ENCODE results near the gene RAD18. TPM values are rescaled to one million over a fixed set of nuclear protein-coding genes. Genes with fewer than 3 reads are reported as not detected.

RAD18 gene
- total RNA-seq, 1 experiment from 2014 or later, result 46.6 TPM

DNA sequence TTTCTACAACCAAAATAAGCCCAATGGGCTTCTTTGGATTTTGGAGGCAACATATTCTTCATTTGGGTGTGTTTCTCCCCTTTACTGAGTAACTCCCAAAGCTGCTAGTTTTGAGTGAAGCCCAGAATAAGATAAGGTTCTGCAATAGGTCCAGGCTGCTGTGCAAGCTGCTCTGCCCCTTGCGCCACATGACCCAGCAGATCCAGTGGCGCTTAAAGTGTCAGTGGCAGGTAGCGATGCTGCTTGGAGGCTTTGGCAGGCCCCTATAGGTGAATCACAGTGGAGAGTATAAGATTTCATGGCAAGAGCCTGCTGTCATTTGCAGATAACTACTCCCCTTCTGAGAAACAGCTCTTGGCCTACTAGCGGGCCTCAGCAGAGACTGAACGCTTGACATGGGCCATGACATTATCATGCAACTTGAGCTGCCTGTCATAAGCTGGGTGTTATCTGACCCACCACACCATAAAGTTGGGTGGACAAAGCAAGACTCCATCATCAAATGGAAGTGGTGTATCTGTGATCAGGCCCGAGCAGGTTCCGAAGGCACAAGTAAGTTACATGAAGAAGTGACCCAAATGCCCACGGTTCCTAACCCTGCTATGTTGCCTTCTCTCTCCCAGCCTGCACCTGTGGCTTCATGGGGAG, 105.4 kb downstream of the RAD18 start:
- no peak overlapping the region for H3K9ac ChIP-seq (ENCODE audit: low read length)
- POLR2A ChIA-PET (ENCODE audit: unreplicated experiment), result no interaction called here

DNA sequence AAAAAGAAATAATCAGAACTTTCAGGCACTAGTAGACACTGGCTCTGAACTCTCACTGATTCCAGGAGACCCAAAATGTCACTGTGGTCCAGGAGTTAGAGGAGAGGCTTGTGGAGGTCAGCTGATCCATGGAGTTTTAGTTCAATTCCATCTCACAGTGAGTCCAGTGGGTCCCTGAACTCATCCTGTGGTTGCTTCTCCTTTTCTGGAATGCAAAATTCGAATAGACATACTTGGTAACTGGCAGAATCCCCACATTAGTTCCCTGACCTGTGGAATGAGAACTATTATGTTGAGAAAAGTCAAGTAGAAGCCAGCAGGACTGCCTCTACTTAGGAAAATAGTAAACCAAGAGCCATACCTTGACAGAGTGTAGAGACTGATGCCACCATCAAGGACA, 106.6 kb downstream of the RAD18 start:
- Histone ChIP-seq H3K9me2 (replicated peaks; ENCODE audit: low read length) (no peaks in the 10 kb centered on the region), H3F3A (ENCODE audit: low read length, unreplicated experiment) (no peaks in the 10 kb centered on the region), H3K9ac (ENCODE audit: low read length) (no peak overlapping the region), H3K27me3 (ENCODE audit: low read length) (no peaks in the 10 kb centered on the region), H3K4me3 (ENCODE audit: low read length) (no peak overlapping the region), H3K27ac (ENCODE audit: low read length) (no peak overlapping the region), H3K4me2 (ENCODE audit: low read length) (no peak overlapping the region), H4K20me1 (ENCODE audit: low read length) (no peaks in the 10 kb centered on the region), H3K79me2 (ENCODE audit: low read length) (no peaks in the 10 kb centered on the region), H2AFZ (ENCODE audit: low read length) (no peak overlapping the region), H3K36me3 (ENCODE audit: low read depth, low read length) (no peaks in the 10 kb centered on the region), H3K9me3 (ENCODE audit: low read length) (no peaks in the 10 kb centered on the region), H3K4me1 (ENCODE audit: insufficient read depth, low read length) (peaks cover 7% of the 10 kb centered on the region)
- no peak for TF ChIP-seq EZH2 (IDR thresholded peaks at IDR 0.05; ENCODE audit: low read length, unreplicated experiment)
- TF ChIP-seq, protein P1, sequence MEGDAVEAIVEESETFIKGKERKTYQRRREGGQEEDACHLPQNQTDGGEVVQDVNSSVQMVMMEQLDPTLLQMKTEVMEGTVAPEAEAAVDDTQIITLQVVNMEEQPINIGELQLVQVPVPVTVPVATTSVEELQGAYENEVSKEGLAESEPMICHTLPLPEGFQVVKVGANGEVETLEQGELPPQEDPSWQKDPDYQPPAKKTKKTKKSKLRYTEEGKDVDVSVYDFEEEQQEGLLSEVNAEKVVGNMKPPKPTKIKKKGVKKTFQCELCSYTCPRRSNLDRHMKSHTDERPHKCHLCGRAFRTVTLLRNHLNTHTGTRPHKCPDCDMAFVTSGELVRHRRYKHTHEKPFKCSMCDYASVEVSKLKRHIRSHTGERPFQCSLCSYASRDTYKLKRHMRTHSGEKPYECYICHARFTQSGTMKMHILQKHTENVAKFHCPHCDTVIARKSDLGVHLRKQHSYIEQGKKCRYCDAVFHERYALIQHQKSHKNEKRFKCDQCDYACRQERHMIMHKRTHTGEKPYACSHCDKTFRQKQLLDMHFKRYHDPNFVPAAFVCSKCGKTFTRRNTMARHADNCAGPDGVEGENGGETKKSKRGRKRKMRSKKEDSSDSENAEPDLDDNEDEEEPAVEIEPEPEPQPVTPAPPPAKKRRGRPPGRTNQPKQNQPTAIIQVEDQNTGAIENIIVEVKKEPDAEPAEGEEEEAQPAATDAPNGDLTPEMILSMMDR (conservative IDR thresholded peaks at IDR 0.05; ENCODE audit: low read depth, low read length), result no peak
- TF ChIP-seq EZH2phosphoT487 (IDR thresholded peaks at IDR 0.05; ENCODE audit: borderline replicate concordance, low read length), result no peak
- no TSS peak for BruUV-seq (replicated peaks)
- ATAC-seq (no peak), DNase-seq (no peak)
- CTCF ChIA-PET, result no interaction called here
- intact Hi-C loops (cut with micrococcal nuclease), result no loop called here
- POLR2A ChIA-PET (ENCODE audit: unreplicated experiment), result no interaction called here

More for the DNA sequence above, 105.4 kb downstream of the RAD18 start:
- no peaks in the 10 kb centered on the region for H3K27me3 ChIP-seq (ENCODE audit: low read length)
- H3K4me1 ChIP-seq (ENCODE audit: insufficient read depth, low read length), result no peaks in the 10 kb centered on the region
- DNase-seq (no peak), ATAC-seq (no peak)
- H3K4me3 ChIP-seq (ENCODE audit: low read length), result no peak overlapping the region
- no peak overlapping the region for H3K4me2 ChIP-seq (ENCODE audit: low read length)
- no peaks in the 10 kb centered on the region for H3K36me3 ChIP-seq (ENCODE audit: low read depth, low read length)
- H2AFZ ChIP-seq (ENCODE audit: low read length), result no peak overlapping the region
- CTCF ChIA-PET, result no interaction called here
- intact Hi-C loops (cut with micrococcal nuclease), result no loop called here
- no peaks in the 10 kb centered on the region for H4K20me1 ChIP-seq (ENCODE audit: low read length)
- H3K27ac ChIP-seq (ENCODE audit: low read length), result no peak overlapping the region
- no peak for TF ChIP-seq EZH2phosphoT487 (IDR thresholded peaks at IDR 0.05; ENCODE audit: borderline replicate concordance, low read length)
- TF ChIP-seq EZH2 (IDR thresholded peaks at IDR 0.05; ENCODE audit: low read length, unreplicated experiment), result no peak
- TF ChIP-seq, protein P1 (conservative IDR thresholded peaks at IDR 0.05; ENCODE audit: low read depth, low read length), result no peak
- no TSS peak for BruUV-seq (replicated peaks)
- H3K9me3 ChIP-seq (ENCODE audit: low read length), result no peaks in the 10 kb centered on the region
- H3K9me2 ChIP-seq (replicated peaks; ENCODE audit: low read length), result no peaks in the 10 kb centered on the region
- no peaks in the 10 kb centered on the region for H3K79me2 ChIP-seq (ENCODE audit: low read length)
- no peaks in the 10 kb centered on the region for H3F3A ChIP-seq (ENCODE audit: low read length, unreplicated experiment)

DNA sequence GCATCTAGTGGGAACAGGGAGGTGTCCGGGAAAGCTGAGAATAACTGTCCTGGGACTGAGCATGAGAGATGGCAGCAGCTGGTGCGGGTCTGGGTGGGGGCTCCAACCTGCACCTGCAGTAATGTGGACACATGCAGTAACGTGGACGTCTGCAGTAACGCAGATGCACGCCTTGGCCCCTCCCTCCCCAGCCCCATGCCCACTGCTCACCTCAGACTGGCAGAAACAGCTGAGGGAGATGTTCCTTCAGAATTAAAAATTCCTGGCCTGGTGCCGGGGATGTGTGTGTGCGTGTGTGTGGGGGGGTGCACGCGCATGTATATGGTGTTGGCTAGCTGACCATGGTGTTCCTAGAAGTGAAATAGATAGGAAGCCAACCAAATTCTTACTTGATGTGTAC, 107.2 kb downstream of the RAD18 start:
- no peak for TF ChIP-seq EZH2phosphoT487 (IDR thresholded peaks at IDR 0.05; ENCODE audit: borderline replicate concordance, low read length)
- no peak for TF ChIP-seq EZH2 (IDR thresholded peaks at IDR 0.05; ENCODE audit: low read length, unreplicated experiment)
- TF ChIP-seq, protein P1 (conservative IDR thresholded peaks at IDR 0.05; ENCODE audit: low read depth, low read length), result no peak
- no peak for ATAC-seq

More for the DNA sequence above, 107.2 kb downstream of the RAD18 start:
- H3K4me2 ChIP-seq (ENCODE audit: low read length), result no peak overlapping the region
- H4K20me1 ChIP-seq (ENCODE audit: low read length), result no peaks in the 10 kb centered on the region
- H3K36me3 ChIP-seq (ENCODE audit: low read depth, low read length), result no peaks in the 10 kb centered on the region
- H3K27me3 ChIP-seq (ENCODE audit: low read length), result no peaks in the 10 kb centered on the region
- BruUV-seq (replicated peaks), result no TSS peak
- H3K4me1 ChIP-seq (ENCODE audit: insufficient read depth, low read length), result peaks cover 12% of the 10 kb centered on the region
- no peak overlapping the region for H3K27ac ChIP-seq (ENCODE audit: low read length)
- ChIA-PET CTCF (no interaction called here), POLR2A (ENCODE audit: unreplicated experiment) (no interaction called here)
- H2AFZ ChIP-seq (ENCODE audit: low read length), result no peak overlapping the region
- no peak overlapping the region for H3K4me3 ChIP-seq (ENCODE audit: low read length)
- H3K9ac ChIP-seq (ENCODE audit: low read length), result no peak overlapping the region
- no peaks in the 10 kb centered on the region for H3K79me2 ChIP-seq (ENCODE audit: low read length)
- no peak for DNase-seq
- H3K9me2 ChIP-seq (replicated peaks; ENCODE audit: low read length), result no peaks in the 10 kb centered on the region
- no peaks in the 10 kb centered on the region for H3F3A ChIP-seq (ENCODE audit: low read length, unreplicated experiment)
- intact Hi-C loops (cut with micrococcal nuclease), result no loop called here
- no peaks in the 10 kb centered on the region for H3K9me3 ChIP-seq (ENCODE audit: low read length)

Measured in PC-3 (cell line).